ENCODE data around the gene AHNAK. TPM values are rescaled to one million over a fixed set of nuclear protein-coding genes. Genes with fewer than 3 reads are reported as not detected.

Gene AHNAK
- total and polyA plus RNA-seq, 2 of the 8 experiments (the other 6 are each of a cell fraction or from before 2014, with no cell fraction given): 2.0 to 5.8 TPM

- TF ChIP-seq CTBP2 (IDR thresholded peaks at IDR 0.05; ENCODE audit: borderline replicate concordance, insufficient read depth, insufficient read length, low read length): no peak
- no peak for TF ChIP-seq CBX5 (IDR thresholded peaks at IDR 0.05; ENCODE audit: low read depth, low read length)
- TF ChIP-seq ZNF274 (IDR thresholded peaks at IDR 0.05; ENCODE audit: borderline replicate concordance, extremely low read depth, low read length): no peak
- TF ChIP-seq CHD7 (IDR thresholded peaks at IDR 0.05; ENCODE audit: insufficient replicate concordance, low read length): no peak
- TF ChIP-seq FOSL1 (IDR thresholded peaks at IDR 0.05; ENCODE audit: insufficient read depth, low read depth, low read length): no peak
Measured at GRCh38 chr11:62393735-62394134, 152.9 kb downstream of the AHNAK start (continued).
